Right hindlimb (tissue), 1 donor: ENCODE measurements around the gene NMRAL1.

Experiments used
- DNase-seq: peaks from one replicate; pipeline ENCODE4 v3.0.0-alpha.2; 2018

The NMRAL1 gene

GRCh38 chr16:4420505-4421105, 53.8 kb downstream of the NMRAL1 start:
- DNase-seq: no peak

GRCh38 chr16:4419402-4419959, 54.9 kb downstream of the NMRAL1 start:
- DNase-seq: no peak

- DNase-seq: peak; percentile 96
Measured at GRCh38 chr16:4416200-4417032, 58.0 kb downstream of the NMRAL1 start, which contains the start of gene CORO7. Gene CORO7 (minus strand): TSS chr16:4416596. CDS start chr16:4416518, 78 bp downstream.

- DNase-seq: peak; percentile 51
Measured at GRCh38 chr16:4415538-4416199, 58.8 kb downstream of the NMRAL1 start.

- no peak for DNase-seq
Measured at GRCh38 chr16:4414187-4414917, 60.1 kb downstream of the NMRAL1 start.

- no peak for DNase-seq
Measured at GRCh38 chr16:4412854-4413253, 61.6 kb downstream of the NMRAL1 start.

GRCh38 chr16:4412159-4412558, 62.3 kb downstream of the NMRAL1 start:
- DNase-seq: peak; percentile 29
